Neural cell (in vitro differentiated cells): ENCODE results near the gene HK2. TPM values are rescaled to one million over a fixed set of nuclear protein-coding genes. Genes with fewer than 3 reads are reported as not detected.

Source experiments
- H2AFZ ChIP-seq: fragments of 200-600, 300-800 bp; sonication (generic), shearing (Covaris generic); 2 replicates; pipeline ENCODE4 v1.6.0; 2014; ENCODE audit warnings: low read depth, mild to moderate bottlenecking, antibody characterized with exemption, low read length, moderate library complexity
- H3F3A ChIP-seq: fragments of 200-600 bp; shearing (Covaris generic); 2 replicates; pipeline ENCODE4 v1.6.1; 2016; ENCODE audit warnings: mild to moderate bottlenecking, moderate library complexity, mixed read lengths, antibody characterized with exemption, low read length; ENCODE audit not compliant: insufficient read depth, poor library complexity, severe bottlenecking
- H3K27ac ChIP-seq: fragments of 200-600, 300-800 bp; sonication (generic), shearing (Covaris generic); 2 replicates; pipeline ENCODE4 v1.5.1; 2014; ENCODE audit warnings: mild to moderate bottlenecking, low read length, moderate library complexity
- H3K27me3 ChIP-seq: fragments of 300-800, 200-600 bp; sonication (generic), shearing (Covaris generic); 2 replicates; pipeline ENCODE4 v1.6.0; 2014; ENCODE audit warnings: mild to moderate bottlenecking, low read depth, low read length, moderate library complexity; ENCODE audit not compliant: insufficient read depth
- H3K36me3 ChIP-seq: fragments of 300-800, 200-600 bp; sonication (generic), shearing (Covaris generic); 2 replicates; pipeline ENCODE4 v1.5.1; 2014; ENCODE audit warnings: mild to moderate bottlenecking, antibody characterized with exemption, low read length, moderate library complexity; ENCODE audit not compliant: insufficient read depth
- H3K4me2 ChIP-seq: fragments of 300-800, 200-600 bp; sonication (generic), shearing (Covaris generic); 2 replicates; pipeline ENCODE4 v1.6.0; 2014; ENCODE audit warnings: mild to moderate bottlenecking, low read length
- H3K4me3 ChIP-seq: fragments of 300-800, 200-600 bp; sonication (generic), shearing (Covaris generic); 2 replicates; pipeline ENCODE4 v1.5.1; 2014; ENCODE audit warnings: mild to moderate bottlenecking, low read length, moderate library complexity
- H3K79me2 ChIP-seq: fragments of 200-600 bp; shearing (Covaris generic); replicated peaks from 2 replicates; pipeline ENCODE4 v1.6.0; 2014; ENCODE audit warnings: mild to moderate bottlenecking, low read length, moderate library complexity; ENCODE audit not compliant: insufficient read depth
- H3K9ac ChIP-seq: fragments of 300-800, 200-600 bp; sonication (generic), shearing (Covaris generic); 2 replicates; pipeline ENCODE4 v1.6.1; 2016; ENCODE audit warnings: mild to moderate bottlenecking, low read length, mixed read lengths
- H3K9me2 ChIP-seq: fragments of 200-600 bp; shearing (Covaris generic); 2 replicates; pipeline ENCODE4 v1.6.1; 2016; ENCODE audit warnings: mild to moderate bottlenecking, low read length, mixed read lengths; ENCODE audit not compliant: insufficient read depth
- H3K9me3 ChIP-seq: fragments of 200-600, 300-800 bp; sonication (generic), shearing (Covaris generic); 2 replicates; pipeline ENCODE4 v1.6.1; 2016; ENCODE audit warnings: mild to moderate bottlenecking, mixed run types, low read length, moderate library complexity, mixed read lengths
- H4K20me1 ChIP-seq: fragments of 200-600 bp; shearing (Covaris generic); 2 replicates; pipeline ENCODE4 v1.6.1; 2016; ENCODE audit warnings: mild to moderate bottlenecking, mixed run types; ENCODE audit not compliant: insufficient read depth
- CTCF ChIP-seq: fragments of 450-650 bp; IDR thresholded peaks from 2 replicates; pipeline ENCODE4 v1.5.1; 2014; ENCODE audit warnings: antibody characterized with exemption, mild to moderate bottlenecking, moderate library complexity; ENCODE audit not compliant: poor library complexity, severe bottlenecking
- EP300 ChIP-seq: fragments of 450-650 bp; conservative IDR thresholded peaks from 2 replicates; pipeline ENCODE4 v1.6.1; 2014; ENCODE audit warnings: antibody characterized with exemption, mild to moderate bottlenecking, moderate library complexity; ENCODE audit not compliant: poor library complexity, severe bottlenecking
- EZH2 ChIP-seq: fragments of 200-600, 300-800 bp; shearing (Covaris generic), sonication (generic); IDR thresholded peaks from 2 replicates; pipeline ENCODE4 v1.6.1; 2014; ENCODE audit warnings: antibody characterized with exemption, low read length, borderline replicate concordance, mild to moderate bottlenecking; ENCODE audit not compliant: insufficient read depth, poor library complexity, severe bottlenecking
- MXI1 ChIP-seq: fragments of 450-650 bp; conservative IDR thresholded peaks from 2 replicates; pipeline ENCODE4 v1.6.1; 2014; ENCODE audit warnings: antibody characterized with exemption, mild to moderate bottlenecking; ENCODE audit not compliant: poor library complexity, severe bottlenecking
- POLR2AphosphoS5 ChIP-seq: IDR thresholded peaks from 2 replicates; pipeline ENCODE4 v1.6.1; 2012
- RAD21 ChIP-seq: fragments of 450-650 bp; conservative IDR thresholded peaks from 2 replicates; pipeline ENCODE4 v1.6.1; 2014; ENCODE audit warnings: antibody characterized with exemption, mild to moderate bottlenecking, moderate library complexity
- REST ChIP-seq: IDR thresholded peaks from 2 replicates; pipeline ENCODE4 v1.6.1; 2012; ENCODE audit warnings: borderline replicate concordance
- SMC3 ChIP-seq: fragments of 450-650 bp; conservative IDR thresholded peaks from 2 replicates; pipeline ENCODE4 v1.6.1; 2014; ENCODE audit warnings: antibody characterized with exemption, mild to moderate bottlenecking, moderate library complexity; ENCODE audit not compliant: poor library complexity
- TAF1 ChIP-seq: IDR thresholded peaks from 2 replicates; pipeline ENCODE4 v1.6.1; 2012; ENCODE audit warnings: low read depth
- polyA plus RNA-seq: library from polyadenylated mRNA; depleted of rRNA; stranded (reverse); fragments of >200 nt; gene quantifications from 2 replicates; pipeline ENCODE4 v1.2.3, GENCODE V29; 2014

The HK2 gene
- polyA plus RNA-seq, 1 donor from 2014 or later, result 0.47 TPM

- Histone ChIP-seq H3F3A (no peaks in the 10 kb centered on the region), H4K20me1 (no peaks in the 10 kb centered on the region), H2AFZ (no peak overlapping the region), H3K9ac (no peak overlapping the region), H3K9me2 (no peaks in the 10 kb centered on the region), H3K27ac (no peak overlapping the region), H3K4me3 (no peak overlapping the region), H3K4me2 (no peak overlapping the region), H3K36me3 (no peaks in the 10 kb centered on the region), H3K79me2 (no peaks in the 10 kb centered on the region), H3K27me3 (no peaks in the 10 kb centered on the region), H3K9me3 (no peaks in the 10 kb centered on the region)
- no peak for TF ChIP-seq SMC3
- no peak for TF ChIP-seq MXI1
- peak; percentile 12 for TF ChIP-seq POLR2AphosphoS5
These were observed 93.7 kb downstream of the HK2 start for GRCh38 chr2:74927621-74928020.

GRCh38 chr2:74930811-74931486 lies 97.0 kb downstream of the HK2 start:
- Histone ChIP-seq H3K9me2 (no peaks in the 10 kb centered on the region), H3F3A (no peaks in the 10 kb centered on the region), H3K9ac (no peak overlapping the region), H3K79me2 (no peaks in the 10 kb centered on the region), H4K20me1 (no peaks in the 10 kb centered on the region), H3K4me2 (no peak overlapping the region), H2AFZ (no peak overlapping the region), H3K27ac (no peak overlapping the region), H3K36me3 (no peaks in the 10 kb centered on the region), H3K9me3 (no peaks in the 10 kb centered on the region), H3K27me3 (no peaks in the 10 kb centered on the region), H3K4me3 (no peak overlapping the region)
- no peak for TF ChIP-seq RAD21
- TF ChIP-seq REST, result no peak
- TF ChIP-seq EZH2, result no peak
- no peak for TF ChIP-seq TAF1
- no peak for TF ChIP-seq POLR2AphosphoS5
- no peak for TF ChIP-seq MXI1
- no peak for TF ChIP-seq CTCF
- no peak for TF ChIP-seq EP300
- no peak for TF ChIP-seq SMC3
